Stimulated activated CD4-positive, alpha-beta T cell treated with anti-CD3 and anti-CD28 coated beads, Interleukin-15, amount 100 ng/mL, for 1 hour (primary cell): ENCODE measurements around the gene UBR3.
"Not testable (repeated sequence)": the region's sequence is repeated elsewhere in the genome, so short reads cannot be mapped to it uniquely, and the experiment has no call there.

ENCODE experiments used
- DNase-seq, 2 donors: peaks; one replicate each; pipeline ENCODE4 v3.0.0-alpha.2; 2020; ENCODE audit warnings: low read depth in 1 of 2, low spot score in 1 of 2

Gene UBR3

GRCh38 chr2:169933124-169933711 is 106.0 kb downstream of the UBR3 start:
- DNase-seq, result no peak

GRCh38 chr2:169936652-169937051 is 109.4 kb downstream of the UBR3 start:
- not testable (repeated sequence) for DNase-seq

GRCh38 chr2:169945515-169945914 is 118.3 kb downstream of the UBR3 start:
- no peak for DNase-seq

- no peak for DNase-seq
Measured at GRCh38 chr2:169946092-169946491, 118.8 kb downstream of the UBR3 start.

GRCh38 chr2:169946546-169946945 is 119.3 kb downstream of the UBR3 start:
- DNase-seq, result no peak

GRCh38 chr2:169955940-169956339 is 128.7 kb downstream of the UBR3 start:
- DNase-seq, result no peak

- DNase-seq, result not testable (repeated sequence)
Measured at GRCh38 chr2:169957219-169957618, 130.0 kb downstream of the UBR3 start.

GRCh38 chr2:169961911-169962310 is 134.7 kb downstream of the UBR3 start:
- no peak for DNase-seq

- no peak for DNase-seq
Measured at GRCh38 chr2:169963786-169964185, 136.5 kb downstream of the UBR3 start.

- DNase-seq, result no peak
Measured at GRCh38 chr2:169964740-169965139, 137.5 kb downstream of the UBR3 start.

- no peak for DNase-seq
Measured at GRCh38 chr2:169965495-169965894, 138.2 kb downstream of the UBR3 start.

GRCh38 chr2:169966454-169966853 is 139.2 kb downstream of the UBR3 start:
- no peak for DNase-seq

- no peak for DNase-seq
Measured at GRCh38 chr2:169968743-169969142, 141.5 kb downstream of the UBR3 start.

- no peak for DNase-seq
Measured at GRCh38 chr2:169975221-169975620, 148.0 kb downstream of the UBR3 start.

- no peak for DNase-seq
Measured at GRCh38 chr2:169976335-169976851, 149.1 kb downstream of the UBR3 start.

GRCh38 chr2:169977530-169977929 is 150.3 kb downstream of the UBR3 start:
- DNase-seq, result no peak

- DNase-seq, result no peak
Measured at GRCh38 chr2:169978402-169979017, 151.3 kb downstream of the UBR3 start.

- no peak for DNase-seq
Measured at GRCh38 chr2:169979025-169979424, 151.8 kb downstream of the UBR3 start.

GRCh38 chr2:169980001-169980400 is 152.7 kb downstream of the UBR3 start:
- no peak for DNase-seq

- no peak for DNase-seq
Measured at GRCh38 chr2:169980643-169981042, 153.4 kb downstream of the UBR3 start.

GRCh38 chr2:169982929-169983328 is 155.7 kb downstream of the UBR3 start:
- DNase-seq, result no peak

- no peak for DNase-seq
Measured at GRCh38 chr2:169983506-169983905, 156.3 kb downstream of the UBR3 start.

GRCh38 chr2:169984145-169984544 is 156.9 kb downstream of the UBR3 start:
- no peak for DNase-seq
